GM18909 (cell line): ENCODE results near the gene YKT6.
A peak's percentile ranks its signal among the peaks of the same experiment; 100 is the strongest.

ENCODE experiments used
- ATAC-seq: cut with Tn5 transposase; IDR thresholded peaks from one replicate; pipeline ENCODE4 v1.9.1; 2021; ENCODE audit warnings: mild to moderate bottlenecking; ENCODE audit not compliant: unreplicated experiment, poor library complexity

Gene YKT6

DNA sequence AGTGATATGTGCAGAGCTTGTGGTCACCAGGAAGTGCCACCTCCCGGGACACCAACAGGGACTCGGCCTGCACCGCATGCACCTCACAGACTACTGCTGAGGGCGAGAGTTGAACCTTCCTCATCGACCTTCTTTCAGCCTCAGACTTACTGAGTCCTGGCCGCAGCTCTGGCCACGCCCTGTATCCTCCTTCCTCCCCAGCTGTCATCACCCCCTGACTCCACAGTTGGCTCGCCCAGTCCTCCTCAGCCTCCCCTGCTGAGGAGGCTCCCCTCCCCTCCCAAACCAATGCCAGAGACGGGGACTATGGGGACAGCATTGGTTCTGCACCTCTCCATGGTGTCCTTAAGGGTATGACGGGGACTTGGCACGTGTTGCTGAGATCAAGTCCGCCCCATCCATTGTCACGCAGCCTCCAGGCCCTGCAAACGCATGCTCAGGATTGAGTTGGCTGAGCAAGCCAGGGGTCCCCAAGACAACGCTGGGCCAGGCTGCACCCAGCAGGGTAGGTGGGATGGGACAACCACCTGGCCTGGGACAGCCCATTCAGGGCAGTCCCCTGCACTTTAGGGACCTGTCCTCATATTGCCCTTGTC is 49.0 kb downstream of the YKT6 start:
- no peak for ATAC-seq

DNA sequence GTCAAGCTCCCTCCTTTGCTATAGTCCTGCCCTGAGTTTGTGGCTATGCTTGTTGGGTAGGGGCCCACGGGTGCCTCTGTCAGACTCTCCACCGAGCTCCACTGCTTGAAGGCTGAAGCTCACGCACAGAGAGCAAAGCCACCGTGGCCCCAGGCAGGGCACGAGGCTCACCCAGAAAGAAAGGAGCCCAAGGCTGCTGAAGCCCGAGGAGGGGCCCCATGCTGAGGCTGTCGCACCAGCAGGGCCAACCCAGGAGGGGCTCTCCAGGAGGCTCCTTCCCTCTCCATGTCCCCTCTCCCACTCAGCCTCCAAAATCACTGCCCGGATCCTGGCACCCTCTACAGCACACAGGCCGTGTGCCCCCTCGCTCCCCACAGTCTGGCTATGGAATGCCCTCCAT is 50.5 kb downstream of the YKT6 start:
- no peak for ATAC-seq

DNA sequence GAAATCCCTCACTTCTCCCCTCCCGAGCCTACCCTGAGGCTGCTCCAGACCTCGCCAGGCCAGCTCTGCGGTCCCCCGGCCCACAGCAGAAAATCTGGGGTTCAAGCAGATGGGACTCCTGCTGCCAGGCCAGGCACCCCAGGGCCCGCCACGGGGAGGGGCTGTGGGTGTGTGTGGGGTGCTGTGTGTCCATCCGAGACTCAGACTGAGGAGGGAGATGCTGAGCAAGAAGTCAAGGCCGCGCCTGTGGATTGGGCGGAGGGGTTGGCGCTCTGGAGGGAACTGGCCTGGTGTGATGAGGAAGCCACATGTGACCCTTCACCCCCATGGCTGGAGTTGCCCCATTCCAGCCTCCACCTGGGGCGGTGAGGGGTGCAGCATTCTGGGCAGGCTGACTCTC is 51.1 kb downstream of the YKT6 start:
- ATAC-seq = no peak

DNA sequence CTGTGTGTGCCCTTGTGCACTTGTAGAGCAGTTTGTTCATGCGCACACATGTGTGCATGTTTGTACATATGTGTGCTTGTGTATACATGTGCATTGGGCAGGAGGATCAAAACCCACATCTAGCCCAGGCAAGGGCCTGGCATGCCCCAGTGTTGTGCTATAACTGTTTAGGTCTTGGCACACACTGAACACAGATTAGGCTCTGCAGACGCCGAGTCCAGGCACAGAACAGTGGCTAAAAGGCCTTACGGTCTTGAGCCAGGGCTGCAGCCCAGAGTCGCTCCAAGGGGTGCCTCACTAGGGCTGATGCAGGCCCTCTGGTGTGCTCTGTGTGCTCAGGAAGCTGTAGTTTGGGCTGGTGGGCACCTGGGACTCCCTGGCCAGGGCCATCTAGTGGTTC is 55.7 kb downstream of the YKT6 start:
- no peak for ATAC-seq

DNA sequence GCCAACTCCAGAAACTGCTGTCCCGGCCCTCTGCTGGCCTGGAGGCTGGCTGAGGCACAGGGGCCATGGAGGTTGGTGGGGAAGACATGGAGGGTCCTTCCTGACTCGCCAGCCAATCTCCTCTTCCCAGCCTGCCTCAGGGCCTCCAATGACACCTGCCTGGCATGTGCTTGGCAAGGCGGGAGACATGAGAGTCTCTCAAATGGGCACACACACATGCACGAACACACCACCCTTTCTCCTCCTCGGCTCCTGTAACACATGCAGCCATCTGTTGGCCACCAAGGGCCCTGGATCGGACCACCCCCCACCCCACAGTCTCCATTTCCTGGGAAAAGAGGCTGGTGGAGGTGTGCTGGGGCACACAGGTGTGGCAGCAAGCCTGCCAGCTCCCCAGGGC is 56.4 kb downstream of the YKT6 start:
- ATAC-seq = no peak

DNA sequence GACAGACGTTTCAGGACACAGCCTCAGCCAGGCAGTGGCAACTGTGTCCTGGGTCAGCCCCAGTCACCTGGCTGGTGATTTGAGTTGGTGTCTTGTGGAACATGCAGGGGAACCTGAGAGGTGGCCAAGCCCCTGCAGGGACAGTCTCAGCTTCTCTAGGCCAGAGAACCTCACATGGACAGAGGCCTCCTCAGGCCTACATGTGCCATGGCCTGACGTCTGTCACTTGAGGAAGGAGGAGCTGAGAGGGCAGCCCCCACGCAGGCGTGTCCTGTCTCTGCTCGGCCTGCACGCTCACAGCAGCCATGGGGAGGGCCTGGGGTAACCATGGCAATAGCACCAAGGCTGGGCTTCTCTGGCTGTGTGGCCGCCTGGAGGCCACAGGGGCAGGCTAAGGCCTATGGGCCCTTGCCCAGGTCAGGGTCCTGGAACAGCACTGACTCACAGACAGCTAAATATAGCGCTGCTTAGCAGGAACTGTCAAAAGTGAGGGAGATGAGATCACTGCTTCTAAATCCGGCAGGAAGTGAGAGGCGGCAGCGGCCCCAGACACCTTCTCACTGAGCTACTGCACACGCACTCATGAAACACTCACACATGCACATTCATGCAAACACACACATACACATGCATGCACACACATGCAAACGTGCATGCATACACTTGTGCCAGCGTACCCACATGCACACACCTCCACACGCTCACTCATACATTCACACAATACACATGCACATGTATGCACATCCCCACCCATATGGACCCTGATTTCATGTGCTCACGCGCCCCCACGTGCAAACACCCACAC is 57.0 kb downstream of the YKT6 start:
- peak; percentile 92 for ATAC-seq

DNA sequence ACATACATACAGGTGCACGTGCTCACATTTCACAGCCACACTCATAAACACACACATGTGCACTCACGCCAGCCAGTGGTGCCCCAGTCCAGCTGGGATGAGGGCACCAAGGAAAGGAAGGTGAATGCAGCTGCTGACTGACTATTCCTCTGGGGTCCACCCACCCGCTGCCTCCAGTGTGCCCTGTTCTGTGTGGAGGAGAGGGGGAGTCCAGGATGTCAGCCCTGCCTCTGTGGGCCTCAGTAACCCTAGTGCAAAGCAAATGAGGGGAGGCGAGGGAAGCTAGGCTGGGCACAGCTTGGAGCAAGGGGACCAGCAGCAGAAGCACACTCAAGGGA is 57.6 kb downstream of the YKT6 start:
- no peak for ATAC-seq

DNA sequence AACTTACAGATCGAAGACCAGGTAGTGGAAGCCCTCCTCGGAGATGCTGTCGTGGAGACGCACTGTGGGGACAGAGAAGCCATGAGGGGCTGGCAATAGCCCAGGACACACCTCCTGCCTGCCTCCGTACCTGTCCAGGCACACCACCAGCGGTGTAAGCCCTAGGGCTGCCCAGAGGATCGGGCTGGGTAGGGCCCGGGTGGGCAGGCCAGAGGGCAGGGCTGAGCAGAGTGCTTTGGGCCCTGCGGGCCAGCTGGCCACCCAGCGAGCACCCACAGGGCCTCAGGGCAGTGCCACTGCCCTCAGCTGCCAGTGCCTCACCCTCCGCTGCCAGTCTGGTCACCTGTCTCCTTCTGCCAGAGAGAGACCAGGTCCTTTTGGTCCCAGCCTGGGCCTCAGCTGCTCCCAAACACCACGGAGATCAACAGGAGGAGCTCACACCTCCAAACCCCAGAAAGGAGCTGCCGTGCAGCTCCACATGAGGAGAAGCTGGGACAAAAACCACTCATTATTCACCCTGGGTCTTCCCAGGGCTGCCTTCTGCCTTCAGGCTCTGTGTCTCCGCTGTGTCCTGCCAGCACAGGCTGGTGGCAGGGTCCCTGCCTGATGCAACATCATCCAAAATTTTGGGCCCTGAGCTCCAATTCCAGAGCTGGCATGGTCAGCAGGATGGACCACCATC is 58.2 kb downstream of the YKT6 start:
- no peak for ATAC-seq

DNA sequence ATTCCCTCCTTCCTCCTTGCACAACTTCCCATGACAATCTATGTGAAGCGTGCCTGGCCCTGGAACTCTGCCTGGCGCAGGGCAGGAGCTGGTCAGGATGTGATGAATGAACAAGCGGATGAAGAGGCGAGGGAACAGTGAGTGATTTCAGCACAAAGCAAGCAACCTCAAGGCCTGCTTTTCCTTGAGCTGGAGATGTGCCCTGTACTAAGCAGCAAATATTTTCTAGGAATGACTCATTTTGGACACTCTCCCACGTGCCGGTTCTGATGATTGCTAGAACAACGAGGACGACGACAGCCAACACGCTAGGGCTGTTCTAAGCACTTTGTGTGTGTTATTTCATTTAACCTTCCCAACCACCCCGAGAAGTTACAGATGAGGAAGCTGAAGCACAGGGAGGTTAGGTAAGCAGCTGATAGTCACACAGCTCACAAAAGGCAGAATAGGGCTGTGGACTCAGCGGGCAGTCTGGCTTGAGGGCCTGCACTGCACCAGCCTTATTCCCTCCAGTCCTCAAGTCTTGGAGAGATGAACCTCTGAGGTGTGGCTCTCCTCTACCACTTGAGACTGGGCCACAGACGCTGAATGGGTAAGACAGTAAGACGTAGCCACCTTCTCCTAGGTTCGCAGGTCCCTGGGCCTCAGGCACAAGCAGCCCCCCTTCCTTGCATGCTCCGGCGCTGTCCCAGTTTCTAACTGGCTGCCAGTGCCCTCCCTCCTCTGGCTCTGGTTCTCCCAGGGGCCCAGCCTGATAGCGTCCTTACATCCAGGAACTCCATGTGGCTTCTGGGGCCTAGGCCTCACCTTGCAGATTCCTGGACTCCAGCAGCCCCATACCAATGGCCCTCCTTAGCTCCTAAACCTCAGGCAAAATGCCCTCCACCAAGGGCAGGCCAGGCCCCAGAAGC is 59.0 kb downstream of the YKT6 start:
- ATAC-seq = no peak

DNA sequence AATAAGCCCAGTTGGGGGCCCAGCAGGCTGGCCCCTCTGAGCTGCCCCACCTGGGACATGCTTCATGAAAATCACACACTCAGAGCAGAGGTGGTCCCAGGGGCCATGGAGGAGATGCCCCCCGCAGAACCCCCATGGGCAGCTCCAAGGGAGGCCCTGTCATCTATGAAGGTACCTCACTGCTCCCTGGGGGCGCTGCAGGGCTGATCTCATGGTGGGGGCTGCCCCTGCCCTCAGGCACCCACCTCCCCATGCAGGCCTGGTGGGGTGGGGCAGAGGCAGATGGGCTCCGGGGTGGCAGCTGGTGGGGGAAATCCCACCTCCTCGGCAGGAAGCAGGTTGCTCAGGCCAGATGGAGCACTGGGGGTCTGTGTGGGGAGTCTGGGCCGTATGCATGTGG is 60.5 kb downstream of the YKT6 start:
- ATAC-seq = no peak

DNA sequence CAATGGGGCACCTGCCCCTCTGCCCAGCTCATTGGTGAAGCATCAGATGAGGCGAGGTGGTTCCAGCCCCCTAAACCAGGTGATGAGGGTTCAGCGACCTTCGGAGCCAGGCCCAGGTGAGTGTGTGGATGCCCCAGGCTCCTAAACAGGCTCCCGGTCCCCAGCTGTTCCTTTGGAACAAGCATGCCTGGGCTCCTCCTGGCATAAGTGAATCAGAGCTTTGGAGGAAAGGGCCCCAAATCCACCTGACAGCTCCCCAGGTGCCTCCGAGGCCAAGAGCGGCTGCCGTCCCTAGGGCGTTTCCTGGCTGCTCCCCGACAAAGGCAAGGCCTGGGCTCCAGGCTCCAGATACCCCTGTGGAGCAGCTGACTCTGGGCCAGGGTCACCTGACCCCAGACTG is 61.3 kb downstream of the YKT6 start:
- no peak for ATAC-seq

DNA sequence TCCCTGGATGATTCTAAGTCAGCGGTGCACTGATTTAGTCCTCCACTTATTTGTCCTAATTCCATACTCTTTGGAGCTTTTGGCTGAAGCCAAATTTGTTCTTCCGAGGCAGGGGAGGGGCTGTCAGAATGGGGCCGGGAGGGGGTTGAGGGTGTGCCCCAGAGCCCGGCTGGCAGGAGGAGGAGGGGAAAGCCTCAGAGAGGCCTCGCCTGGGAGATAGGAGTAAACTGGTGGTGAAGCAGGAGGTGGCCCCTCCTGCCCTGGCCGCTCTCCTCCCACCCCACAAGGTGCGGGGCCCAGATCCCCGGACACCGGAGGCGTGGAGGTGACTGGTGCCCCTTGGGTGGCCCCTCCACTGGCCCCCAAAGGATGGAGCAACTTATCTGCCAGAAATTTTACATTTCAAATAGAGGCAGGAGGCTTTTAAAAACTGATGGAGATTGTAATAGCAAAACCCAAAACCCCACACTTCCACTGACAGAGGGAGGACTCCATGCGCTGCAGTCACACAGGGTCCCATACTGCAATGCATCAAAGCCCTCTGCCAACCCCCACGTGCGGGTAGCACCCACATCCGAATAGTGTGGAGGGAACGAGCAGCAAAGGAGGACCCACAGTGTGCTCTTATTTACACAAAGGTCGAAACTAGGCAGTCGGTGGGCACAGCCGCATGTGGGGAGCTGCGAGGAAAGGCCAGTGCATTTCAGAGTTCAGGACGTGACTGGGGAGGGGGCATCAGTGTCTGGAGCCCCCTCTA is 62.7 kb downstream of the YKT6 start:
- no peak for ATAC-seq
